Transverse colon (tissue), 4 donors: Measurements from ENCODE around the gene KIF25. TPM values are rescaled to one million over a fixed set of nuclear protein-coding genes. Genes with fewer than 3 reads are reported as not detected.

Experiments
- DNase-seq: peaks from one replicate; pipeline ENCODE4 v3.0.0-alpha.2; 2019
- H3K27ac ChIP-seq, 4 donors: fragments of 200-600 bp; sonication (generic); 2 replicates each; pipeline ENCODE4 v1.5.1; 2016 to 2018; ENCODE audit warnings: inconsistent platforms in 4 of 4
- H3K27me3 ChIP-seq: fragments of 200-600 bp; sonication (generic); 2 replicates; pipeline ENCODE4 v1.5.1; 2017; ENCODE audit warnings: inconsistent platforms
- H3K36me3 ChIP-seq, 4 donors: fragments of 200-600 bp; sonication (generic); 2 replicates each; pipeline ENCODE4 v1.5.1; 2017 to 2019; ENCODE audit warnings: inconsistent platforms in 4 of 4
- H3K4me1 ChIP-seq, 4 donors: fragments of 200-600 bp; sonication (generic); 2 replicates each; pipeline ENCODE4 v1.5.1; 2017 to 2020; ENCODE audit warnings: inconsistent platforms in 4 of 4
- H3K4me3 ChIP-seq, 4 donors: fragments of 200-600 bp; sonication (generic); 1 replicate in 1 of 4; 2 replicates in 3 of 4; pipeline versions ENCODE4 v1.5.1 to v1.6.1; 2017 to 2019; ENCODE audit warnings: inconsistent platforms in 4 of 4
- H3K9me3 ChIP-seq, 2 donors: fragments of 200-600 bp; sonication (generic); 2 replicates each; pipeline ENCODE4 v1.5.1; 2017 to 2019; ENCODE audit warnings: inconsistent platforms in 2 of 2
- EP300 ChIP-seq: sonication (generic); formaldehyde crosslinking; IDR thresholded peaks from one replicate; pipeline ENCODE4 v1.6.1; 2017; ENCODE audit warnings: antibody characterized with exemption, low read depth
- POLR2A ChIP-seq: fragments of 450-650 bp; IDR thresholded peaks from one replicate; pipeline ENCODE4 v1.6.1; 2016; ENCODE audit warnings: antibody characterized with exemption, mild to moderate bottlenecking, moderate library complexity
- POLR2AphosphoS5 ChIP-seq, 3 donors: sonication (generic); formaldehyde crosslinking; IDR thresholded peaks; one replicate each; pipeline ENCODE4 v1.6.1; 2016; ENCODE audit warnings: antibody characterized with exemption in 3 of 3
- WGBS, 2 donors: methylation state at CpG; one replicate each; pipeline ENCODE4 v1.1.5; 2018; ENCODE audit warnings: low coverage in 1 of 2; 5-methylcytosine and 5-hydroxymethylcytosine counted together
- in situ Hi-C, 4 donors: fragments of 200-750 bp; cut with MboI; loops; one replicate each; pipeline versions ENCODE4 v1.15.0 to v1.15.1; 2017; ENCODE audit warnings: low sequenced_read_pairs in 3 of 4, low pct_ligation_motif_present in 1 of 4, low pct_unique_long_range_greater_than_20kb in 1 of 4
- intact Hi-C: fragments of 100-400 bp; cut with DNase I; formaldehyde crosslinking; loops from one replicate; pipeline ENCODE4 v1.15.1; 2023; ENCODE audit warnings: low total_unique reads
- total RNA-seq, 4 donors: library from RNA; depleted of rRNA; stranded (reverse); fragments of >200 nt; gene quantifications; one replicate each; pipeline ENCODE4 v1.1.0, GENCODE V29; 2016
- TF ChIP-seq, protein P1 (sequence below), 5 experiments: fragments of 200-600 bp in 3 of 5; fragments of 450-650 bp in 2 of 5; sonication (generic) in 3 of 5; IDR thresholded peaks; 1 replicate in 2 of 5; 2 replicates in 3 of 5; pipeline ENCODE4 v1.5.1; 2016 to 2017; ENCODE audit warnings: antibody characterized with exemption in 5 of 5, inconsistent platforms in 3 of 5, mild to moderate bottlenecking in 2 of 5, moderate library complexity in 1 of 5

Gene KIF25
- total RNA-seq, 4 donors from 2014 or later, result not detected

DNA sequence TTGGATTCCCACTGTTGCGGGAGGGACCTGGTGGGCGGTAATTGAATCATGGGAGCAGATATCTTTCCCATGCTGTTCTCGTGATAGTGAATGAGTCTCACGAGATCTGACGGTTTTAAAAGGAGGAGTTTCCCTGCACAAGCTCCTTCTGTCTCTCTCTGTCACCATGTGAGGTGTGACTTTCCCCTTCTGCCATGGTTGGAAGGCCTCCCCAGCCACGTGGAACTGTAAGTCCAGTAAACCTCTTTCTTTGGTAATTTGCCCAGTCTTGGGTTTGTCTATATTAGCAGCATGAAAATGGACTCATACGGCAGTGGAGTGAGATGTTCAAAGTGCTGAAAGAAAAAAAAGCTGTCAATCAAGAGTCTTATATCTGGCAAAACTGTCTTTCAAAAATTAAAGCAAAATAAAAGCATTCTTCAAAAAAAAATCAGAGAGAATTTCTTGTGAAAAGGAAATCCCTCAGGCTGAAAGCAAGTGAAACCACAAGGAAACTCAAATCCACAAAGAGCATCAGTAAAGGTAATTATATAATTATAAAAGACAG is 15.5 kb upstream of the KIF25 start:
- Histone ChIP-seq H3K27ac (no peak overlapping the region), H3K4me1 (no peaks in the 10 kb centered on the region), H3K9me3 (no peaks in the 10 kb centered on the region), H3K36me3 (no peaks in the 10 kb centered on the region), H3K27me3 (no peaks in the 10 kb centered on the region), H3K4me3 (no peak overlapping the region)
- DNase-seq, result no peak
- in situ Hi-C loops, result no loop called here
- 71 to 86% methylated on average over 1 to 7 of the region's 7 CpGs for WGBS, 2 donors
- TF ChIP-seq POLR2A (no peak), POLR2AphosphoS5 (IDR thresholded peaks at IDR 0.05) (no peak), EP300 (no peak)
- TF ChIP-seq, protein P1, sequence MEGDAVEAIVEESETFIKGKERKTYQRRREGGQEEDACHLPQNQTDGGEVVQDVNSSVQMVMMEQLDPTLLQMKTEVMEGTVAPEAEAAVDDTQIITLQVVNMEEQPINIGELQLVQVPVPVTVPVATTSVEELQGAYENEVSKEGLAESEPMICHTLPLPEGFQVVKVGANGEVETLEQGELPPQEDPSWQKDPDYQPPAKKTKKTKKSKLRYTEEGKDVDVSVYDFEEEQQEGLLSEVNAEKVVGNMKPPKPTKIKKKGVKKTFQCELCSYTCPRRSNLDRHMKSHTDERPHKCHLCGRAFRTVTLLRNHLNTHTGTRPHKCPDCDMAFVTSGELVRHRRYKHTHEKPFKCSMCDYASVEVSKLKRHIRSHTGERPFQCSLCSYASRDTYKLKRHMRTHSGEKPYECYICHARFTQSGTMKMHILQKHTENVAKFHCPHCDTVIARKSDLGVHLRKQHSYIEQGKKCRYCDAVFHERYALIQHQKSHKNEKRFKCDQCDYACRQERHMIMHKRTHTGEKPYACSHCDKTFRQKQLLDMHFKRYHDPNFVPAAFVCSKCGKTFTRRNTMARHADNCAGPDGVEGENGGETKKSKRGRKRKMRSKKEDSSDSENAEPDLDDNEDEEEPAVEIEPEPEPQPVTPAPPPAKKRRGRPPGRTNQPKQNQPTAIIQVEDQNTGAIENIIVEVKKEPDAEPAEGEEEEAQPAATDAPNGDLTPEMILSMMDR (IDR thresholded peaks at IDR 0.05), result no peak
- intact Hi-C loops, result no loop called here

DNA sequence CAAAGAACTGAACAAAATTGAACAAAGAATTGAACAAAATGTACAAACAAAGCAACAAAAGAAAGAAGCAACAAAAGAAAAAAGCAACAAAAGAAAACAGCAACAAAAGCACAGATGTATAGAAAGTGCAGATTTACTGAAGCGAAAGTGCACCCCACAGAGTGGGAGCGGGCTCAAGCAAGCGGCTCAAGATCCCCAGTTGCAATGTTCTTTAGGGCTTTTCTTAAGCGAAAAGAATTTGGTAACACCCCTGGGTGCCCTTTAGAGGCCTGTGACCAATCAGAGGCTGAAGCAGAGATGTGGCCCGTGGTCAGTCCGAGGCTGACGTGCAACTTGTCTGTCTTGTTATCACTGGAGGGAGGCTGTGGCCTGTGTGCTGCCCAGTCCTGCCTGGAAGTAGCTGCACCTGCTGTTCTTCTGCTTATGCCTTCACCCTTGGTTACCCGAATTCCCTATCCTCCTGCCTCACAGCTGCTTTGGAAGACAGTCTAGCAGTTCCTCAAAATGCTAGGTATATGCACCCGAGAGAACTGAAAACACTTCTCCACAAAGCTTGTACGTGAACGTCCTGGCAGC is 13.2 kb upstream of the KIF25 start:
- no peak overlapping the region for H3K27ac ChIP-seq
- DNase-seq, result no peak
- in situ Hi-C loops (no loop called here), intact Hi-C loops (no loop called here)
- H3K9me3 ChIP-seq, result no peaks in the 10 kb centered on the region
- no peaks in the 10 kb centered on the region for H3K4me1 ChIP-seq
- TF ChIP-seq POLR2A (no peak), EP300 (no peak), POLR2AphosphoS5 (IDR thresholded peaks at IDR 0.05) (no peak)
- TF ChIP-seq, protein P1 (IDR thresholded peaks at IDR 0.05), result no peak
- H3K27me3 ChIP-seq, result no peaks in the 10 kb centered on the region
- WGBS, 2 donors, result 92 to 97% methylated on average over 4 to 11 of the region's 11 CpGs
- no peaks in the 10 kb centered on the region for H3K36me3 ChIP-seq
- no peak overlapping the region for H3K4me3 ChIP-seq

DNA sequence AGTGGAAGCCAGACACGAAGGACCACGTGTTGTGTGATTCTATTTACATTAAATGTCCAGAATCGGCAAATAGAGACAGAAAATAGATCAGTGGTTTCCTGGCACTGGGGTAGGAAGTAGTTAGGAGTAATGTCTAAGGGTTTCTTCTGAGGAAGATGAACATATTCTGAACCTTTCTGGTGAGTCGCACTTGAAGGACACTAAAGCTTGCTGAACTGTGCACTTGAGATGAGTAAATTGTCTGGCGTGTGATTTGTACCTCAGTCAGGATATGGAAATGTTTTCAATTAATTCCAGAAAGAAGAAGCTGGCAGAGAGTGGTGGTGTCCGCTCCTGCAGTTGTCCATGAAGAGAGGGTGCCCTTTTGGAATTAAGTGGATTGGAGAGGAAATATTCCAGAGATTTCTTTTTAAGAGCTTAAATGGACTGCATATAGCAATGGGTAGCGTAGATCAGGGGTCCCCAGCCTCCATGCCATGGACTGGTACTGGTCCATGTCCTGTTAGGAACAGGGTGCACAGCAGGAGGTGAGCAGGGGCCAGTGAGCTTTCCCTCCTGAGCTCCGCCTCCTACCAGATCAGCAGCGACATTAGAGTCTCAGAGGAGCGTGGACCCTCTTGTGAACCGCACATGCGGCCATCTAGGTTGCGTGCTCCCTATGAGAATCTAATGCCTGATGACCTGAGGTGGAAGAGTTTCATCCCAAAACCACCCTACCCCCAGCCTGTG is 12.4 kb upstream of the KIF25 start:
- intact Hi-C loops, result no loop called here
- no peak for TF ChIP-seq POLR2AphosphoS5 (IDR thresholded peaks at IDR 0.05)
- no peak for TF ChIP-seq POLR2A
- in situ Hi-C loops, result no loop called here
- WGBS, 2 donors, result 56 to 85% methylated on average over 3 to 13 of the region's 13 CpGs
- H3K27ac ChIP-seq, result no peak overlapping the region
- DNase-seq, result no peak
- H3K4me3 ChIP-seq, result no peak overlapping the region
- no peaks in the 10 kb centered on the region for H3K4me1 ChIP-seq
- H3K9me3 ChIP-seq, result no peaks in the 10 kb centered on the region
- H3K36me3 ChIP-seq, result no peaks in the 10 kb centered on the region
- no peaks in the 10 kb centered on the region for H3K27me3 ChIP-seq

DNA sequence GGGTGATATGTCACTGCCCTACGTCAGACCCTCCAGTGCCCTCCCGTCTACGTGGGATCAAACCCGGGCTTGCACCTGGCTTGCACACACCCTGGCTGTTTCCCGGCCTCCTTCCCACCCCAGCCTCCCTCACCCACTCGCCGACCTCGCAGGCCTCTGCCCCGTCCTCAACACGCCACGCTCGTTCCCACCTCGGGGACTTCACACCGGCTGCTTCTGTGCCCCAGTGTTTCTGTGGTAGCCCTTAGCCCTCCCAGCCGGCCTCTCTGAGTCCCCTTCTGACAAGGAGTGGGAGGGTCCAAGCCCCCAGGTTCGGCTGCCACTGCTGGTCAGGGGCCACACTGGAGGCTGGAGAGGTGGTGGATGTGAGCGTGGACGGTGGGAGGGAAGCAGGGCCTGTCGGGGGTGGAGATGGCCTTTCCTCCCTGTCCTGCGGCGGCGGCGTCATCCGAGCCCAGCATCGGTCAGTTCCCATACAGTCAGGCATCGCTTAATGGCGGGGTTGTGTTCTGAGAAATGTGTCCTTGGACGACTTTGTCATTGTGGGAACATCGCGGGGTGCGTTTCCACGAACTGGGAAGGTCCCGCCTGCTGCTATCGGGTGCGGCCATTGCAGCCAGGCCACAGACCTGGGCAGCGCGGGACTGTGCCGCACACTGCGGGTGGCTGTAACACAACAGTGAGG is 11.4 kb upstream of the KIF25 start:
- H3K27ac ChIP-seq, result no peak overlapping the region
- H3K9me3 ChIP-seq, result no peaks in the 10 kb centered on the region
- intact Hi-C loops (no loop called here), in situ Hi-C loops (no loop called here)
- no peak for DNase-seq
- TF ChIP-seq, protein P1 (IDR thresholded peaks at IDR 0.05), result no peak
- no peak for TF ChIP-seq EP300
- TF ChIP-seq POLR2A, result no peak
- TF ChIP-seq POLR2AphosphoS5 (IDR thresholded peaks at IDR 0.05), result no peak
- 95% methylated on average over 38 of the region's 39 CpGs; no CpG with 5 or more reads in 1 of the 2 donors for WGBS, 2 donors
- no peak overlapping the region for H3K4me3 ChIP-seq
- no peaks in the 10 kb centered on the region for H3K27me3 ChIP-seq
- H3K36me3 ChIP-seq, result no peaks in the 10 kb centered on the region
- no peaks in the 10 kb centered on the region for H3K4me1 ChIP-seq
